Measurements from ENCODE around the gene NPHP3.

GRCh38 chr3:132738314-132738713 lies 16.1 kb upstream of the NPHP3 start:
- TF ChIP-seq EP300 (IDR thresholded peaks at IDR 0.05) (no peak), CTCF (IDR thresholded peaks at IDR 0.05) (no peak)

Measured in esophagus muscularis mucosa (tissue), 3 donors.